DOHH2 (cell line): ENCODE results near the gene WDR27.

Experiments
- H3F3A ChIP-seq: fragments of 200-600 bp; sonication (generic), shearing (Covaris generic); 2 replicates; pipeline ENCODE4 v1.6.0; 2016; ENCODE audit warnings: antibody characterized with exemption, mild to moderate bottlenecking; ENCODE audit not compliant: control insufficient read depth, insufficient read depth
- H3K27ac ChIP-seq: fragments of 200-600 bp; sonication (generic); 2 replicates; pipeline ENCODE4 v1.5.1; 2014; ENCODE audit warnings: low read depth, mild to moderate bottlenecking, low read length, moderate library complexity
- H3K27me3 ChIP-seq: fragments of 200-600 bp; sonication (generic); 2 replicates; pipeline ENCODE4 v1.6.1; 2014; ENCODE audit warnings: mild to moderate bottlenecking, low read length, mixed read lengths; ENCODE audit not compliant: control insufficient read depth
- H3K36me3 ChIP-seq: fragments of 200-600 bp; sonication (generic); 2 replicates; pipeline ENCODE4 v1.6.1; 2014; ENCODE audit warnings: mild to moderate bottlenecking, low read length, moderate library complexity, mixed read lengths; ENCODE audit not compliant: control insufficient read depth
- H3K4me1 ChIP-seq: fragments of 200-600 bp; sonication (generic); 2 replicates; pipeline ENCODE4 v1.6.1; 2014; ENCODE audit warnings: mild to moderate bottlenecking, low read length, mixed read lengths; ENCODE audit not compliant: control insufficient read depth
- H3K4me2 ChIP-seq: fragments of 200-600 bp; sonication (generic); 2 replicates; pipeline ENCODE4 v1.6.0; 2014; ENCODE audit warnings: mild to moderate bottlenecking, low read length, moderate library complexity
- H3K4me3 ChIP-seq: fragments of 200-600 bp; sonication (generic); 2 replicates; pipeline ENCODE4 v1.5.1; 2014; ENCODE audit warnings: mild to moderate bottlenecking, low read length, mixed read lengths
- H3K79me2 ChIP-seq: fragments of 200-600 bp; sonication (generic); 2 replicates; pipeline ENCODE4 v1.6.1; 2014; ENCODE audit warnings: mild to moderate bottlenecking, low read length, mixed read lengths; ENCODE audit not compliant: control insufficient read depth
- H3K9me2 ChIP-seq: fragments of 200-600 bp; sonication (generic); replicated peaks from 2 replicates; pipeline ENCODE4 v1.6.1; 2014; ENCODE audit warnings: mild to moderate bottlenecking, low read length, mixed read lengths; ENCODE audit not compliant: control insufficient read depth
- H3K9me3 ChIP-seq: fragments of 200-600 bp; sonication (generic); 2 replicates; pipeline ENCODE4 v1.6.1; 2014; ENCODE audit warnings: antibody characterized with exemption, low read length, mixed read lengths; ENCODE audit not compliant: control insufficient read depth, insufficient read depth
- H4K20me1 ChIP-seq: fragments of 200-600 bp; sonication (generic); 2 replicates; pipeline ENCODE4 v1.6.0; 2014; ENCODE audit warnings: low read depth, mild to moderate bottlenecking, antibody characterized with exemption, low read length, moderate library complexity; ENCODE audit not compliant: control insufficient read depth, insufficient read depth
- CTCF ChIP-seq: fragments of 200-600 bp; sonication (generic); IDR thresholded peaks from one replicate; pipeline ENCODE4 v1.5.1; 2014; ENCODE audit warnings: antibody characterized with exemption, mild to moderate bottlenecking, low read depth, low read length; ENCODE audit not compliant: poor library complexity, severe bottlenecking
- EZH2phosphoT487 ChIP-seq: fragments of 200-600 bp; sonication (generic); IDR thresholded peaks from 2 replicates; pipeline ENCODE4 v1.6.1; 2017; ENCODE audit warnings: borderline replicate concordance, mild to moderate bottlenecking, antibody characterized with exemption, low read length, moderate library complexity, mixed read lengths

The WDR27 gene

DNA sequence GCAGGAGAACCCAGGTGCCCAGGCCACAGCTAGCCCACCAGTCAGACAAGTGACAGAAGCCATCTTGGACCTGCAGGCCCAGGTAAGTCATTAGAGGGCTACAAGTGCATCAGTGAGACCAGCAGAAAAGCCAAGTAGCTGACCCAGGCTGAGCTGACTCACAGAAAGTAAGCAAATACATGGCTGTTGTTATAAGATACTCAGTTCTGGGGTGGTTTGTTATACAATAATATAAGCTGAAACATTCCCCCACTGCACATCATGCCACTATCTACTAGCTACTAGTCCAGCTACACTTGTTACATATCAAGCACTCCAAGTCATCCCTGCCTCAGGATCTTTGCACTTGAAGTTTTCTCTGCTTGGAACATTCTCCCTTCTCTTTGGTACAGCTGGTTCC lies 39.5 kb upstream of the WDR27 start:
- no peaks in the 10 kb centered on the region for H3K79me2 ChIP-seq
- H3K9me2 ChIP-seq, result no peaks in the 10 kb centered on the region
- no peaks in the 10 kb centered on the region for H3K27me3 ChIP-seq
- H3K4me1 ChIP-seq, result no peaks in the 10 kb centered on the region
- H3K4me3 ChIP-seq, result no peak overlapping the region
- no peaks in the 10 kb centered on the region; the same call in 1 of the 2 replicates for H3K36me3 ChIP-seq
- H3K9me3 ChIP-seq, result no peaks in the 10 kb centered on the region
- H3K4me2 ChIP-seq, result no peak overlapping the region
- no peaks in the 10 kb centered on the region for H4K20me1 ChIP-seq
- TF ChIP-seq CTCF (no peak), EZH2phosphoT487 (no peak)
- no peak overlapping the region for H3K27ac ChIP-seq
- H3F3A ChIP-seq, result no peaks in the 10 kb centered on the region; the same call in 1 of the 2 replicates

- no peaks in the 10 kb centered on the region for H3F3A ChIP-seq
- H4K20me1 ChIP-seq, result no peaks in the 10 kb centered on the region
- no peaks in the 10 kb centered on the region for H3K27me3 ChIP-seq
- H3K4me2 ChIP-seq, result no peak overlapping the region
- no peaks in the 10 kb centered on the region for H3K9me3 ChIP-seq
- H3K9me2 ChIP-seq, result no peaks in the 10 kb centered on the region
- H3K4me3 ChIP-seq, result no peak overlapping the region
- peaks cover 5% of the 10 kb centered on the region for H3K4me1 ChIP-seq
- H3K79me2 ChIP-seq, result no peaks in the 10 kb centered on the region
- TF ChIP-seq CTCF, result no peak
- no peak for TF ChIP-seq EZH2phosphoT487
- no peaks in the 10 kb centered on the region for H3K36me3 ChIP-seq
- no peak overlapping the region for H3K27ac ChIP-seq
These were observed 37.2 kb upstream of the WDR27 start for GRCh38 chr6:169738976-169739529.

GRCh38 chr6:169738204-169738975 lies 36.6 kb upstream of the WDR27 start:
- H3K4me1 ChIP-seq, result peaks cover 8% of the 10 kb centered on the region
- H3K9me2 ChIP-seq, result no peaks in the 10 kb centered on the region
- H3K4me3 ChIP-seq, result no peak overlapping the region
- H3K27me3 ChIP-seq, result no peaks in the 10 kb centered on the region
- H4K20me1 ChIP-seq, result no peaks in the 10 kb centered on the region
- no peaks in the 10 kb centered on the region for H3K79me2 ChIP-seq
- H3K36me3 ChIP-seq, result no peaks in the 10 kb centered on the region
- H3K4me2 ChIP-seq, result no peak overlapping the region
- H3F3A ChIP-seq, result no peaks in the 10 kb centered on the region
- no peak for TF ChIP-seq CTCF
- TF ChIP-seq EZH2phosphoT487, result no peak
- no peaks in the 10 kb centered on the region for H3K9me3 ChIP-seq
- no peak overlapping the region for H3K27ac ChIP-seq
